GM18907 (cell line): ENCODE measurements around the gene NCAM1.

ENCODE experiments used
- ATAC-seq: cut with Tn5 transposase; IDR thresholded peaks from one replicate; pipeline ENCODE4 v1.9.1; 2021; ENCODE audit warnings: mild to moderate bottlenecking, moderate library complexity; ENCODE audit not compliant: unreplicated experiment

The NCAM1 gene

DNA sequence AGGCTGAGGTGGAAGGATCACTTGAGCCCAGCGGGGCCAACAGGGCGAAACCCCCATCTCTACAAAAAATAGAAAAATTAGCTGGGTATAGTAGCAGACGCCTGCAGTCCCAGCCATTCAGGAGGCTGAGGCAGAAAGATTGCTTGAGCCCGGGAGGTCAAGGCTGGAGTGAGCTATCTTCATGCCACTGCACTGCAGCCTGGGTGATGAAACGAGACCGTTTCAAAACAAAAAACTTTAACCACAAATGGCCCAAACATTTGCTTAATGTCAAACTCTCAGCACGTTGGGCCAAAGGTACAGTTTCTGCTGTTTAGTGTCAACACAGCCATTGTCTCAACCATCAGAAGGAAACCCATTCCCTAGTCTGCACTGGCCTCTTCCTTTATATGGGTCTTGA, 284.0 kb downstream of the NCAM1 start:
- no peak for ATAC-seq

DNA sequence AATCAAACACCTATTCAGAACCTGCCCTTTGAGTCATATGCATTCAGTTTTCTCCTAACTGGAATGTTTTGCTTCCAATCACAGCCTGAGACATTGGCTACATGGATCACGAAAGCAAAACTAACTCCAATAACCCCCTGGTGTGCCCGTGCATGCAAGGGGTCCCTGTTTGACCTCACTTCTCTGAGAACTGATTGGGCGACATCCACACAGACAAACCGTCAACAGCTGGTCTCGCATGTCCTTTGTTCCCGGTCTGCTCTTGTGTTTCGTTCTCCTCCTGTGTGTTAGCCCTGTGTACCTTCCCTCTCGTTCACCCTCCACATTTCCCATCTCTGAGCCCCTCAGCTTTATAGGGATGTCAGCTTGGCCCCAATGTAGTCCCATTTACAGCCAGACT, 286.0 kb downstream of the NCAM1 start:
- no peak for ATAC-seq

DNA sequence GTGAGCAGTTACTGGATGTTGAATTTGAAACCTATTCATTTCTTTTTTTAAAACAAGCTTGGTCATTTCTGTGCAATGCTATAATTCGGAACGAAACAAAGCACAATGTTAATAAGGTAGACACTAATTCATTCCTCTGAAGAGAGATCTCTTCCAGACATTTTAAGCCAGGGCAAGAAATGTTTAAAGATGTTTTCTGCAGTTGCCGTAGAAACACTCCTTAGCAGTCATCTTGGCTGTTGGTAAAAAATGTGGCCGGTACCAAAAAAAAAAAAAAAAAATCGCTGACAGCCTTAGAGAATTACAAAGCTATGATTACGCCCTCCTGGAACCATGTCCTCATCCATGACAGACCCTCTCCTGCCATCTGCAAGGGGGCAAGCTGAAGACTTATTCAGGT, 286.7 kb downstream of the NCAM1 start:
- ATAC-seq: no peak

DNA sequence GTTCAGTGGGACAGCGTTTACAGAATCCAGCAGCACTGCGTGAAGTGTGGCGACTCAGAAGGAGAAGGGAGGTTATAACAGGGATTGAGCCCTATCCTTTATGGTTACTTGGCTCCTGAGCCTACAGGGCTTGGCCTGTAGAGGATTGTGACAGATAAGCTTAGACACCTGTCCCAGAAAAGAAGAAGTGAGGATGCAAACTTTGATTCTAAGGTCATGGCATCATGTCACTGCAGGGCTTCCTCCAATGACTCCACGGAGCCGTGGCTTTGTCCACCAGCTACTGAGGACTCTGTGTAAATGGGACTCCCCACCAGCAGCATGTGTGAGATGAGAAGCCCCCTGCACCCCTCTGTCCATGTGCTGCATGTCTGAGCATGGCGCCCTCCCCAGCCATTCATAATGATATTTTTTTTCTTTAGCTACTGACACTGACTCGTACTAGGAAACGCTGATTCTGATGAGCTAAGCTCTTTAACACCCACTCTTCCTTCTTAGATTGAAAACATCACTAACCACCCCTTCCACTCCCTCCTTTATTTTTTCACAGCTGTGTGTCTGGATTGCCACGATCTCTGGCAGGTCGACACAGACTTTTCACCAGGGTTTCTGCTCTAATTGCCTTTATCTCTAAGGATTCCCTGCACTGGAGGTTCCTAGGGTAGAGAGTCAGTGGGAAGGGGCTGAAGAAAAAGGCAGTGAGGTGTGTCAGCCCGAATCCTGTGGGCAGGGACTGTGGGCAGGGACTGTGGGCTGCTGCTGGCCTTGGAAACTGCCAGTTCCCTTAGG, 287.7 kb downstream of the NCAM1 start:
- no peak for ATAC-seq

DNA sequence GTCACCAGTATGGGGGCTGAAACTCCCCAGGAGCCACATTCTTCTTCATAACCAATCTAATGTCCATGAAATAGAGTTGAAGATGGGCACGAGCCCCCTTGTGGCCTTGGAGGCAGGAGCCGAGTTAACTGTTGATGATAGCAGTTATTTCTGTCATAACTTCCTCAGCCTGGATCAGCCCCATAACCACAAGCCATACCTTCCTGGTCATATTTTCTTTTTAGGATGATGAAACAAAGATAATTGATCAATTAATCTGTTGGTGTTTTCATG, 288.2 kb downstream of the NCAM1 start:
- ATAC-seq: no peak

DNA sequence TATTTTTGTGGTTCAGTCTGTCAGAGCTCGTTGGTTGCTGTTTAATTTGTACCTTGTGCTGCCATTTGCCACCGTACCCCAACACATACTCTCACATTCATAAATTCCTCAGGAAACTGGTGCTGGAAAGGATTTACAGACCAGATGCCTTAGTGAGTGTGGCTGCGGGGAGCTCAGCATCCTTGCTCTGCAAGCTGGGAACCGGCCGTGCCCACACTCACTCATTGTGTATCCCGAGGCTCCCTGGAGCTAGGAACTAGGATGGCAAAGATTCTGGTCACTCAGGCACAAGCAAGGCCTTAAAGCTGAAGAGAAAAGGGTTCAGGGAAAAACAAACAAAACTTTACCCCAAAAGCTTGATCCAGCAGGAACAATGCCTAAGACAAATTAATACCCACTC, 288.6 kb downstream of the NCAM1 start:
- ATAC-seq: no peak

DNA sequence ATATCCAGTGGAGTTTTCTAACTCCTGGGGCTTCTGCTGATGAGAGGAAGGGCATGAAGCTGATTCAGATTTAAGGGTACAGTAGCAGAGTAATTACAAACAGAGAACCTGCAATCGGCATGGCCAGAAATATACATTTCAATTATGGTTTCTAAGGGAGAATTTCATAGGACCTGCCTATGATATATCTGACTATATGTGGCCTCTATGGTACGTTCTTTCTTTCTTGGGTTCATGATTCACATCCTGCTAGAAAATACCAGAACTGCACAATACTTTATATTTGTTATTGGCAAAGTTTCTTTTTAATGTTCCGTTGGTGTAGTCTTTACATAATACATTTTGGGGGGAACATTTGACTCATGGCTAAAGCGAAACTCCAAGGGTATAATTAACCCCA, 290.1 kb downstream of the NCAM1 start:
- ATAC-seq: no peak

DNA sequence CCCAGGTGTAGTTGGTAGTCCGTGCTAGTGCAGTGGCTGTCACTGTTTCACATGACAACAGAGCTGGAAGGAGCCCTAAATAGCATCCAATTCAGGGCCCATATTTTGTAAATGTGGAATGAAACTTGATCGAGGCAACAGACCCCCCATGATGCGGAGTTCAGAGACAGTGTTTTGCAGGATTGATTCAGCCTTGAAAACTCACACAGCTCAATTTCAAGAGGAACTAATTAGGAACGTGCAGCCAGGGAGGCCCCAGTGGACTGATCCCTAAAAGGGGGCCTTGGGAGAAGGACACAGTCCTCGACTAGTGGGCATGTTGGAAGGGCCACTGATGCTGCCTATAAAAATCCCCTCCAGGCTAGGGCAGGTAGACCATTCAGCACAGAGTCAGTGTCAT, 292.2 kb downstream of the NCAM1 start:
- no peak for ATAC-seq

DNA sequence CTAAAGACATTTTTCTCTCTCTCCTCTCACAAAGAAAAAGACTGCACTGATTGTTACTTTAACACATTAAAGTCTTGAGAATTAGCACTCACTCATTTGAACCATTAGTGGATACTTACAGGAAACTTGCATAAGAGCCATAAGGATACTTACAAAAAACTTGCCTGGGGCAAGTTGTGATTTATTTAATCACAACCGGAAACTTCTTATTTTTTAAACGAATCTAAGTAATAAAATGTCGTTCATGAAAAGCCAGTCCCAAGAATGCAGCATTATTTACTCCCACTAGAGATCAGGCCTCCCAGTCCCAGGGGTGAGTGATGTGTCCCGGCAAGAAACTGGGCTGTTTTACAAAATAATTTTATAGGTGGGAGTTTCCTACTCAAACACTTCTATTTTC, 293.9 kb downstream of the NCAM1 start:
- ATAC-seq: no peak

DNA sequence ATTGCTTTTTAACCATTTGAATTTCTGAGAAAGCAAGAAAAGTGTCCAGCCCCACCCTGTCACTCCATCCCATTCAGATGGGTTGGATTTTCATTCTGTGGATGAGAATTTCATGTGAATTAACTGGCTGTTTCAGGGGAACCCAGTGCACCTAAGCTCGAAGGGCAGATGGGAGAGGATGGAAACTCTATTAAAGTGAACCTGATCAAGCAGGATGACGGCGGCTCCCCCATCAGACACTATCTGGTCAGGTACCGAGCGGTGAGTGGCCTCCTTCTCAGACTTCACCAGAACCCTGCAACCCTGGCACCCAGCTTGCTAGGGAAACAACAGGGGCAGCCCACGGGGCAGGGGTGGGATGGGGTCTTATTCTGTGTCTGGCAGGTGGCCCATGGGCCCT, 294.5 kb downstream of the NCAM1 start:
- ATAC-seq: no peak

DNA sequence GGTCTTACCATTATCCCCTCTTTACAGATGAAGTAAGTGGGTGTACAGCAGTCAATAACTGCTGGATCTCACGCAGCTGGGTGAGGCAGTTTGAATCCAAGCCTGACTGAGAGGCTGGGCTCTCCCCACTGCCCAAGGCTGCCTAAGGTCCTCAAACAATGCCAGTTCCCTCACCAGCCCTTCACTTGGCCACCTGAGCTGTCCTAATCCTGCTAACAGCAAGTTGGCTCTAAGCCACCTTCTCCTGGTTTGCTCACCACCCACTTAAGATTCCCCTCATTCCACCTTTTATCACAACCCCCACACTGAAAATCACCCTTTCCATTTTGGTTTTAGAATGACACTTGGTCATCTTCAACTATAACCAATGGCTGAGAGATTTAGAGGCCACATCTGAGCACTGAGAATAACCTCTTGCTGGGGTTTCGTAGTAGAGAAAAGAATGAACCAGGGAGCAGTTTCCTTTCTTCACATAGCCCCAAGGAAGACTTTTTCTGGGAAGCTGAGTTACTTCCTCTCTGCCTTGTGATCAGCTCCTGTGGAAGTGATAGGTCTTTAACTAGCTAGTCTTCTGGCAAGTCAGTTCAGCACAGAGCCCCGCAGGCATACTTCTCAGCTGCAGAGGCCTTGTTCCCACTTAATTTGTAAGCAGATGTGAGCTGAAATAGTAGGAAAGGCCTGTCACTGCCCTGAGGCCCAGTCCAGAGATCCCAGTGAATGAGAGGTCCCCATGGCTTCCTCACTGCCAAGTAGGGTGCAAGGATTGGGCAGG, 295.4 kb downstream of the NCAM1 start:
- ATAC-seq: no peak

DNA sequence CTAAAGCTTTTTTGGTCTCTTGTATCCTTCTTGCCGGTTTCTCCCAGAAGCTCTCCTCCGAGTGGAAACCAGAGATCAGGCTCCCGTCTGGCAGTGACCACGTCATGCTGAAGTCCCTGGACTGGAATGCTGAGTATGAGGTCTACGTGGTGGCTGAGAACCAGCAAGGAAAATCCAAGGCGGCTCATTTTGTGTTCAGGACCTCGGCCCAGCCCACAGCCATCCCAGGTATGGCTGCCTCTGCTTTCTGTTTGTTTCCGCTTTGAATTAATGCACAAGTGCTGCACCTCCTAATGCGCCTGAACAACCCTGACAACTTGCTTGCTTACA, 298.8 kb downstream of the NCAM1 start:
- no peak for ATAC-seq

DNA sequence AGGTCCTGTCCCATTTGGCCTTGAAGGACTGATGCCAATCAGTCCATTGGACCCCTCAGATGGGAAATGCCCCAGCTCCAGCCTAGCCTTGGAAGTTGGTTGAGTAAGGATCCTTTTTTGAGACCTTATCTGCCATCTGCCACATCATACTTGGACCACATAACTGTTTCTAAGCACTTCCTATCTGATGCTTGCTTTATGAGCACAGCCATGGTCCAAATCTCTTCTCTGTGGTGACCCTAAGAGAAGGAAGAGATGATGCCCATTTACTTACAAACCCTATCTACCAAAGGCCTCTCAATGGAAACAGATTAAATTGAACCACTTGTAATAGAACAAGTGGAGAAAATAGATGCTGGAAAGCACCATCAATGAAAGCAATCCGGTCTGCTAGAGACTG, 299.3 kb downstream of the NCAM1 start:
- ATAC-seq: no peak

DNA sequence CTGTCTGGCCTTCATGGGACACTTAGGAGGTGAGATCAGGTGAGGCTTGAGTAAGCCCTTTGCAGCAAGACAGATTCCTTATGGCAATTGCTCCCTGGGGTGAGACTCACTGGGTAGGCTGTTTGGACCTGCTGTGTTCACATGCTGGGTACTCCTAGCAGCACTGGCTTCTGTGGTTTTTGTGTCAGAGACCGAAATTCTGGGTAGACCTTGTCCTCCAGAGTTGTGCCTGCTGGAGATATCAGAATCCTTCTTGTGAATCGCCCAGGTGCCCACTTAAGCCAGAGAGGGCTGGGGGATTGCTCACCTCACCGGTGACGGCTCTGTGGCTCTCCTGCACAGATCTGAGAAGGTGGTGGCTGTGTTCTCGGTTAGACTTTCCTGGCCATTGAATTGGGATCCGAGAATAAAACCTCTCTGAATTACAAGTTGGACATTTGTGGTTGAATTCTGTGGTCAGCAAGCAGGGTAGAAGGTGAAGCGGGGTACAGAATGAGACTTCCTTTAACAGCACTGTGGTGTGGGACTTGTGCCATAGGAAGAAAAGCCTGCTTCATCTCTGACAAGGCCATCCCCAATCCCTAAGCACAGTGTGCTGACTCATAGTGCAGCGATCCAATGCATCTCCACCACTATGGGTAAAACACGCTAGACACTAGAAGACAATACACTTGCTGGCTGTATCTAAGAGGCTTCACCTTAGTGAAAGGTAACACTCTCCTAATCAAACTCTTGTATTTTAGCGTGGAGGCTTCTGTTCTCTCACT, 300.7 kb downstream of the NCAM1 start:
- no peak for ATAC-seq

DNA sequence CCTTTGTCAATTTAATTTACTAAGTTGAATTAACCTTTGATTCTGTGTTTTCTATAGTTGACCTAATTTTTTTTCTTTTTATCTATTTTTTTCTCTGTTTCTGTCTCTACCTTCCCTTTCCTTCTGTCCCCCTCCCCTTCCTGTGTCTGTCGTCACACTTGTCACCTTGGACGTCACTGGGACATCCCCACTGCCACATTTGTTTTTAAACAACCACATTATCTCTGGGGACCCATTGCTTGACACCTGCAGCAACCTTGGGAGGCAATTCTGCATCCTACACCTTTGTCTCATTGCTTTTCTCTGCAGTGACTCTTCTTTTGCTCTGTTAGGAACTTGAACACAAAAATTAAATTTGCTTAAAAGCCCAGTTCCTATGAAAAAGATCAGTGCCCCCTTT, 301.4 kb downstream of the NCAM1 start:
- ATAC-seq: no peak

DNA sequence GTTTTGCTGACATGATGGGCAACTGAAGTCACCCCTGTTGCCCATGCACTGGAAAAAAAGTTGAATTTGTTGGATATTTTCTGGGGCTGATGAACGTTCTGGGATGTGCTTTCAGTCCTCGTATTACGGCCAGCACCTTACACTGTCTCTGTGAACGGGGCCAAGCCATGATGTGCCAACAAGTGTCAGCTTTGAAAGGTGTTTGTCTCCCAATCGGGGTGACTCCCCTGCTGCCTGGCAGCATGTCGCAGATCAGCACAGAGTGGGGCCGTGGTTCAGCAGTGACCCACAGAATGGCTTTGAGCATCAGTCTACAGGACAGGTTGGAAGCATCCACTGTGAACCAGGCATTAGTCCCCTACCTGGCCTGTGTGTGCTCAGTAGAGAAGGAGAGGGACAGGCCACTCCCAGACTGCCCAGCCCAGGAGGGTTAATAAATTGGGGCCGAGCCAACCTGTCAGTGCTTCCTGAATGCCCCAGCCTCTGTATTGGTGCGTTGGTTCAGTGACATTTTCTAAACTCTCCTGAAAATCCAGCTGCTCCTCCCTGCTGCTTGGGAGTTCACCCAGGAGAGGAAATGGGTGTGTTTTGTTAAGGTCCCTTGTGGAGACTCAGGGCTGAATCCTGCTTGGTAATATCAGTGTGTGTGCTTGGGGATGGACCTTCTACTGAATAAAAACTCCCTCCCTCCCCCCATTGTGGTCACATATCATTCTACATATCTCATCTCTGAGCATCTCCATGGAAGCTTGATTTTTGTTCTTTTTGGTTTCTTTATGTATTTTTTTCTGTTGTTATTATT, 302.4 kb downstream of the NCAM1 start:
- ATAC-seq: no peak

DNA sequence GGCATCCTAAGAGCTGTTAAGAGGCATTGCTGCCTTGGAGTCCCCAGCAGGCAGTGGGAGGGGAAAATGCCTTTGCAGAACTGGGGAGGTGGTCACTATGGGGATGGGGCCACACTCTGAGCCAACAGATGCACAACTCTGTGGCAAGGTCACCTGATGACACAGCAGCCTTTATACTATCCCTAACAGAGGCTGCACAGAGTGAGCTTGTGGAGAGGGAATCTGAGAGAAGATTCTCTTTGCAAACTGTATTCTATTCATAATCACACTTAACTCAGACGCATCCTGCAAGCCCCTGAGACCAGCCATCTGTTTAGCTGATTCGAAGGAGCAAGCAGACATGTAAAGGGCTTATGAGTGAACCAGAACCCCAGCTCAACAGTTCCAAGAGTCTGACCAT, 304.1 kb downstream of the NCAM1 start:
- ATAC-seq: no peak

DNA sequence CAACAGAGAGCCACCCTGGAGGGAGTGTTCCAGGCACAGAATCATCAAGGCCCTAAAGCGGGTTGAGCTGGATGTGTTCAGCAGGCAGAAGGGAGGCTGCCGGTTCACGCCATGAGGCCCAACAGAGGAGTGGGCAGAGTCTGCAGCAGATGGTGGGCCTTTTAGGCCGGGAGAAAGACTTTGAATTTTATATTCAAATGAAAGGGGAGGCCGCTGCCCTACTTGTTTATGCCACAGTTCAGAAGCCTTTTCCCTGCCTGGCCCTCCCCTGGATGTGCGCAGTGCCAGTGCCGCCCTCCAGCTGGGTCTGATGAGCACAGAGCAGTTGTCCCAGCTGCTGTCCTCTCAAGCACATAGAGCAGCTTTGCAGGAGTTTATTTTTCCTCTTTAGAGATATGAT, 306.3 kb downstream of the NCAM1 start:
- no peak for ATAC-seq

DNA sequence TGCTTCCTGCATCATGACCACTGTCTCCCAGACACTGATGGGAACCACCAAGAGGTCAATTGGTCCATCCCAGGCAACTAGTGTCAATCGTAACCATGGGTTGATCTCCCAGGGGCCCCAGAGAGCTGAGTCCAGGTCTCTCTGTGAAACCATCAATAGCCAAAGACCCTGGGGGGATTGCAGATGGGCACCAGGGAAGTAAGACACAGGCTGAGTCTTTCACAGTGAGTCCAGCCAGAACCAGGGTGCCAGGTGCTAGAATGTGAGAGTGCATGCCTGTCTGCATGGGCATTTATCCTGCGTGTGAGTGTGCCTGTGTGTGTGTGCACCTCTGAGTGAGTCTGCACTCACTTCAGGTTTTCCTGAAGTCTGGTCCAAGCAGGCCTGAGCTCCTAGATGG, 307.9 kb downstream of the NCAM1 start:
- ATAC-seq: no peak

DNA sequence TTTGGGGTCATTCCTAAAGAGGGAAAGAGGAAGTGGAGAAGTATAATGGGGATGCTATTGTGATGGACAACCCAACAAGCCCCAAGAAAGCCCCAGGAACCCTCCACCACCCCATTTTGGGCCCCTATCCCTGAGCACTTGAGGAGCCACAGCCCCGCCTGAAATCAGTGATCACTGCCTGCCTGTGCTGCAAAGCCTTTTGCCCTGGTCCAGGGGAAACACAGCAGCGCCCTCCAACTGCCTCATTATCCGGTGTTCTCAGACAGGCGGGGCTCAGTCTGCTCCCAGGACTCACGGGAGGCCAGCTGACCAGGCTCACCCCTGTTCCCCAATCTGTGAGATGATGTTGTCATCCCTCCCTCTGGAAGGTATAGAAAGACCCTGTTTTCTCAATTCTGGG, 308.4 kb downstream of the NCAM1 start:
- ATAC-seq: no peak

DNA sequence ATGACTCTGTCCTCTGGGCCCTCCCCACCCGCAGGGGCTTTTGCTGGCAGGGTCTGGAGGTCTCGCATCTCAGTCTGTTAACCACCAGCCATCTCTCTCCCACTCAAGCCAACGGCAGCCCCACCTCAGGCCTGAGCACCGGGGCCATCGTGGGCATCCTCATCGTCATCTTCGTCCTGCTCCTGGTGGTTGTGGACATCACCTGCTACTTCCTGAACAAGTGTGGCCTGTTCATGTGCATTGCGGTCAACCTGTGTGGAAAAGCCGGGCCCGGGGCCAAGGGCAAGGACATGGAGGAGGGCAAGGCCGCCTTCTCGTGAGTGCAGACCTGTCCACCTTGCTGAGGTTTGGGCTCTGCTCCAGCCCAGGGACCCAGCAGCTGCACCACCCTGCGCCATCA, 308.9 kb downstream of the NCAM1 start:
- no peak for ATAC-seq
